ENCODE data around the gene HSPBP1.
A peak's percentile ranks its signal among the peaks of the same experiment; 100 is the strongest.
"Not testable (repeated sequence)": the region's sequence is repeated elsewhere in the genome, so short reads cannot be mapped to it uniquely, and the experiment has no call there.

The HSPBP1 gene

DNA sequence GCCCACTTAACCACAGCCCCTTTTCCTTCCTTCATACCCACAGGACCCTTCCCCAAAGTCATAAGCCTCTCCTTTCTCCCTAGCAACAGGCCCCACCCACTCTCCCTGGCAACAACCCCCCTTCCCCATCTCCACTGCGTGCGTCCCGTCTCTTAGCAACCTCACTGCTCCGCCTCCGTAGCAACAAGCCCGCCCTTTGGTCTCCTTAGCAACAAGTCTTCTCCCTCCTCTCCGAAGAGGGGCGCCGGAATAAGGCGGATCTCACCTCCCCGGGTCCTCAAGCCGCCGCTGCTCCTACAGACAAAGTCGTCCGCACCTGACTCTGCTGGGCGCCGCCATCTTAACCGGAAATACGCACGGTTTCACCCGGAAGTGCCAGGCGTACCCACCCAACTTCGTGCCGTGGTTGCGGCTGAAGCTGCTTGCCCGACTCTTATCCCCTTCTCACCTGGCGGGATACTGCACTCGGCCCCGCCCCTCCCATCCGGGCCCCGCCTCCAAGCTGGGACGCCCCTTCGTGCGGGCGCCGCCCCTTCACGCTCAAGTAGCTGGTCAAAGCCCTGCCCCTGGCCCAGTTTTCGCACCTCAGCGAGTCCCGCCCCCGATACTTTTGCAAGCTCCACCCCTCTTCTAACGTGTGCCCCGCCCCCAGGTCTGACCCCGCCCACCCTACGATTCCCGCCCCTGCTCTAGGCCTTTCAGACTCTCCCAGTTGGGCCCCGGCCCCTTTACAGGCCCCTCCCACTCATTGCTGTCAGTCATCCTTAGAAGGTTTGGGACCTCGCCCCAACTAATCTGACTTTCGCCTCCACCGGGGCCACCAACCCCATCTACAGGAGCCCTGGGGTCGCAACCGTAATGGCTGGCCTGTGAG, at the start of gene HSPBP1:
Gene HSPBP1, minus strand, starts transcription at position 341 of the 874 bp plus-strand sequence. CDS start 502 bp downstream, outside the sequence.
- TF ChIP-seq CTCF (IDR thresholded peaks at IDR 0.05; ENCODE audit: control insufficient read depth, extremely low read depth, insufficient read depth) = no peak
- DNase-seq (ENCODE audit: low read depth) = peak; percentile 92
- H3K4me3 ChIP-seq (ENCODE audit: low read depth, low read length) = peak within 1 kb of the TSS; percentile 96

DNA sequence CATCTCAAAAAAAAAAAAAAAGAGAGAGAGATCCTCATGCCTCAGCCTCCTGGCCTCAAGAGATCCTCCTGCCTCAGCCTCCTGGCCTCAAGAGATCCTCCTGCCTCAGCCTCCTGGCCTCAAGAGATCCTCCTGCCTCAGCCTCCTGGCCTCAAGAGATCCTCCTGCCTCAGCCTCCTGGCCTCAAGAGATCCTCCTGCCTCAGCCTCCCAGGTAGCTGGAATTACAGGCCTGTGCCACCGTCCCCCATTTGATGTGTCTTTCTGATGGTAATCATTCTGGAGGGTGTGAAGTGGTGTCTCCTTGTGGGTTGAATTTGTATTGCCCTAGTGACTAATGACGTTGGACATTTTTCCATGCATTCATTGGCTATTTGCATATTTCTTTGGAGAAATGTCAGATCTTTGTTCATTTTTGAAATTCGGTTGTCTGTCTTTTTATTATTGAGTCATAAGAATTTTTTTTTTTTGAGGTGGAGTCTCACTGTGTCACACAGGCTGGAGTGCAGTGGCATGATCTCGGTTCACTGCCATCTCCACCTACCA, 48.9 kb upstream of the HSPBP1 start:
- not testable (repeated sequence) for H3K4me3 ChIP-seq (ENCODE audit: low read depth, low read length); DNase-seq (ENCODE audit: low read depth)

- TF ChIP-seq CTCF (IDR thresholded peaks at IDR 0.05; ENCODE audit: control insufficient read depth, extremely low read depth, insufficient read depth) = no peak
- H3K4me3 ChIP-seq (ENCODE audit: low read depth, low read length) = no peak within 1 kb of the TSS
- DNase-seq (ENCODE audit: low read depth) = no peak
Measured at GRCh38 chr19:55325172-55325571, 45.3 kb upstream of the HSPBP1 start, which contains the start of gene TMEM150B. TMEM150B (minus strand) TSS chr19:55325341; CDS start chr19:55321036, 4,305 bp downstream.

GRCh38 chr19:55324662-55325061, 44.8 kb upstream of the HSPBP1 start:
- DNase-seq (ENCODE audit: low read depth) = no peak
- H3K4me3 ChIP-seq (ENCODE audit: low read depth, low read length) = no peak overlapping the region
- no peak for TF ChIP-seq CTCF (IDR thresholded peaks at IDR 0.05; ENCODE audit: control insufficient read depth, extremely low read depth, insufficient read depth)

DNA sequence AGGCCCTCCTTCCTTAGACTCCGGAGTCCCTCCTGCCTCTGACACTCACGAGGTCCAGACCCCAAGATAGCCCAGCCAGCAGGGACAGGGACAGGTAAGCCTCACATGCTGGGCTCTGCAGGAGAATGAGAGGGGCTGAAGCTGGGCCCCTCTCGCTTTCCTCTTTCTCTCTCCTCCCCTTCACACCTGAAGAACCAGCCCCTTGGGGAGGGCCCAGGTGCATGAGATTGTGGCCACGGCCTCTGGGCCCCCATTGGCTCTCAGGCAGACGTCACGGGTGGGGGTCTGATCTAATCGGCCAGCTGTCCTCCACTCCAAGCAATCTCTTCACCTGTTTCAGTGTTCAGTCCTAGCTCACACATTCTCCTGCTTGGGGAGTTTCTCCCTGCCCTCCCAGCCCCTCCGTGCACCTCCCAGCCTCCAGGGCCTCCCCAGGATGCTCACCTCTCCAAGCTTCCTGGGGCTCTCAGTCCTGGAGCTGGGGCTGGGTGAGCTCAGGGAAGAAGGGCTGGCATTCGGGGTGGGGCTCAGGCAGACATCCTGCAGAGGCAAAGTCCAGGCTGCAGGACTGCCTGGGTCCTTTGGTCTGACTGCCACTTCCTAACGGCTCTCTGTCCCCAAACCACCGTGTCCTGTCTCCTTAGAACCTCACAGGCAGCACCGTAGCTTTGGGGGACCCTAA, 42.4 kb upstream of the HSPBP1 start:
- DNase-seq (ENCODE audit: low read depth) = no peak
- H3K4me3 ChIP-seq (ENCODE audit: low read depth, low read length) = no peak overlapping the region
- TF ChIP-seq CTCF (IDR thresholded peaks at IDR 0.05; ENCODE audit: control insufficient read depth, extremely low read depth, insufficient read depth) = no peak

DNA sequence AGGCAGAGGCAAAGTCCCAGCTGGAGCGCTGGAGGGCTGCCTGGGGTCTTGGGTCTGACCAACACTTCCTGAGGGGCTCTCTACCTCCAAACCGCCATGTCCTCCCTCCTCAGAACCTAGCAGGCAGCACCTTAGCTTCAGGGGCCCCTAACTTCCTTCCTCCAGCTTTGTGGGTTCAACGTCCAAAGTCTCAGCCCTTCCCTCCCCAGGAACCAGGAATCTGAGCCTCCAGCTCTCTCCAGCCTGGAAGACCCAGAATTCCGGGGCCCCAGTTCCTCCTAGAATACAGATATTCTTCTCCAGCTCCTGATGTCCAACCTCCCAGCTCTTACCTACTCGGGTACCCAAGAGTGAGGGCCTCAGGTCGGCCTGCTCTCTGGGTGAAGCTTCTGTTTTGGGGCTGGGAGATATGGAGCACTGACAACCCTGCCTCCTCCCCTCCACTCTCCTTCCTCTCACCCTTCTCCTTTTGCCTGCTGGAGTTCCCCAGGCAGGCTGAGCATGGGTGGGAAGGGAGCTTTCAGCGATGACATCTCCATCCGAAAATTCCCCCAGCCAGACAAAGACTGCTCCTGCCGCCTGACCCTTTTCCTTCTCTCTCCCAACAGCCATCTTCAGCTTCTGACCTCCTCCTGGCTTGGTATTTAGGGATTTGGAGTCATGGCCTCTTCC, 41.7 kb upstream of the HSPBP1 start:
- no peak for TF ChIP-seq CTCF (IDR thresholded peaks at IDR 0.05; ENCODE audit: control insufficient read depth, extremely low read depth, insufficient read depth)
- no peak overlapping the region for H3K4me3 ChIP-seq (ENCODE audit: low read depth, low read length)
- DNase-seq (ENCODE audit: low read depth) = no peak

Data from LNCaP clone FGC (cell line).